ENCODE results near the gene PDZD7. TPM values are rescaled to one million over a fixed set of nuclear protein-coding genes. Genes with fewer than 3 reads are reported as not detected.

PDZD7 gene
- 0.53 and 0.86 TPM in 2 replicates for polyA plus RNA-seq (2011; rRNA removed)
- polyA minus RNA-seq (2011; rRNA and poly(A)+ RNA removed) = 0.26 and 0.57 TPM in 2 replicates

- POLR2A ChIA-PET = interaction anchor here (1.1 kb wide), 1 partner anchor 12 kb away, joined by 3 read pairs; no protein-coding TSS in a partner anchor
- Histone ChIP-seq H3K27me3 (ENCODE audit: control insufficient read depth, insufficient read depth, low read length) (0 out of 2 replicates have a peak, but pooled peaks cover 2% of the 10 kb centered on the region), H3K4me3 (ENCODE audit: low read depth, low read length) (peak within 1 kb of the TSS; percentile 76), H3K36me3 (ENCODE audit: control insufficient read depth, insufficient read depth, low read length) (peaks cover 13% of the 10 kb centered on the region)
- CTCF ChIA-PET = interaction anchor here (0.5 to 15.1 kb wide), 10 partner anchors 9 to 1455 kb away, joined by 3 to 194 read pairs (median 12); partner anchors contain the start of genes KAZALD1 and LZTS2
- TF ChIP-seq CTCF (IDR thresholded peaks at IDR 0.05; ENCODE audit: insufficient read depth, low read depth, low read length) = no peak
- DNase-seq (ENCODE audit: low read depth) = peak; percentile 41
These were observed at the start of gene PDZD7, which contains the start of gene SFXN3 for GRCh38 chr10:101031128-101031795. PDZD7 (minus strand) TSS chr10:101031129; CDS start chr10:101030219, 910 bp downstream. SFXN3 (plus strand) TSS chr10:101031234; CDS start chr10:101034695, 3,461 bp downstream.

GRCh38 chr10:101079874-101080273, 48.9 kb upstream of the PDZD7 start:
- DNase-seq (ENCODE audit: low read depth) = no peak
- Histone ChIP-seq H3K4me3 (ENCODE audit: low read depth, low read length) (no peak overlapping the region), H3K27me3 (ENCODE audit: control insufficient read depth, insufficient read depth, low read length) (peaks cover 13% of the 10 kb centered on the region), H3K36me3 (ENCODE audit: control insufficient read depth, insufficient read depth, low read length) (no peaks in the 10 kb centered on the region)
- no peak for TF ChIP-seq CTCF (IDR thresholded peaks at IDR 0.05; ENCODE audit: insufficient read depth, low read depth, low read length)
- CTCF ChIA-PET = interaction anchor here (1.1 to 9.1 kb wide), 5 partner anchors 12 to 134 kb away, joined by 3 to 70 read pairs (median 12); no protein-coding TSS in a partner anchor
- POLR2A ChIA-PET = no interaction called here

GRCh38 chr10:101076630-101077029, 45.7 kb upstream of the PDZD7 start:
- no peak overlapping the region for H3K4me3 ChIP-seq (ENCODE audit: low read depth, low read length)
- ChIA-PET CTCF (interaction anchor here (1.1 to 1.8 kb wide), 4 partner anchors 16 to 62 kb away, joined by 3 to 9 read pairs (median 4); no protein-coding TSS in a partner anchor), POLR2A (no interaction called here)
- no peak for TF ChIP-seq CTCF (IDR thresholded peaks at IDR 0.05; ENCODE audit: insufficient read depth, low read depth, low read length)
- DNase-seq (ENCODE audit: low read depth) = no peak
- no peaks in the 10 kb centered on the region for H3K36me3 ChIP-seq (ENCODE audit: control insufficient read depth, insufficient read depth, low read length)
- peaks cover 26% of the 10 kb centered on the region for H3K27me3 ChIP-seq (ENCODE audit: control insufficient read depth, insufficient read depth, low read length)

- CTCF ChIA-PET = interaction anchor here (0.6 to 1.9 kb wide), 8 partner anchors 9 to 64 kb away, joined by 3 to 9 read pairs (median 4); no protein-coding TSS in a partner anchor
- POLR2A ChIA-PET = no interaction called here
- no peak for DNase-seq (ENCODE audit: low read depth)
- H3K27me3 ChIP-seq (ENCODE audit: control insufficient read depth, insufficient read depth, low read length) = peaks cover 26% of the 10 kb centered on the region
- H3K4me3 ChIP-seq (ENCODE audit: low read depth, low read length) = no peak overlapping the region
- no peaks in the 10 kb centered on the region for H3K36me3 ChIP-seq (ENCODE audit: control insufficient read depth, insufficient read depth, low read length)
- no peak for TF ChIP-seq CTCF (IDR thresholded peaks at IDR 0.05; ENCODE audit: insufficient read depth, low read depth, low read length)
These were observed 44.8 kb upstream of the PDZD7 start for GRCh38 chr10:101075775-101076174.

- TF ChIP-seq CTCF (IDR thresholded peaks at IDR 0.05; ENCODE audit: insufficient read depth, low read depth, low read length) = 0 out of 2 replicates have a peak, but pooled peaks have one; percentile 16
- H3K27me3 ChIP-seq (ENCODE audit: control insufficient read depth, insufficient read depth, low read length) = peaks cover 26% of the 10 kb centered on the region
- H3K4me3 ChIP-seq (ENCODE audit: low read depth, low read length) = no peak overlapping the region
- no peak for DNase-seq (ENCODE audit: low read depth)
- ChIA-PET POLR2A (no interaction called here), CTCF (interaction anchor here (0.8 to 26.2 kb wide), 7 partner anchors 11 to 69 kb away, joined by 3 to 676 read pairs (median 4); no protein-coding TSS in a partner anchor)
- H3K36me3 ChIP-seq (ENCODE audit: control insufficient read depth, insufficient read depth, low read length) = no peaks in the 10 kb centered on the region
These were observed 42.7 kb upstream of the PDZD7 start for GRCh38 chr10:101073631-101074030.

Data from BJ (cell line).